Measurements from ENCODE around the gene BSN.

GRCh38 chr3:49719214-49719884 is 165.1 kb downstream of the BSN start, which contains the start of gene AMIGO3:
- peak; percentile 7 to 96 for TF ChIP-seq POLR2A (IDR thresholded peaks at IDR 0.05)
- TF ChIP-seq, protein P1, sequence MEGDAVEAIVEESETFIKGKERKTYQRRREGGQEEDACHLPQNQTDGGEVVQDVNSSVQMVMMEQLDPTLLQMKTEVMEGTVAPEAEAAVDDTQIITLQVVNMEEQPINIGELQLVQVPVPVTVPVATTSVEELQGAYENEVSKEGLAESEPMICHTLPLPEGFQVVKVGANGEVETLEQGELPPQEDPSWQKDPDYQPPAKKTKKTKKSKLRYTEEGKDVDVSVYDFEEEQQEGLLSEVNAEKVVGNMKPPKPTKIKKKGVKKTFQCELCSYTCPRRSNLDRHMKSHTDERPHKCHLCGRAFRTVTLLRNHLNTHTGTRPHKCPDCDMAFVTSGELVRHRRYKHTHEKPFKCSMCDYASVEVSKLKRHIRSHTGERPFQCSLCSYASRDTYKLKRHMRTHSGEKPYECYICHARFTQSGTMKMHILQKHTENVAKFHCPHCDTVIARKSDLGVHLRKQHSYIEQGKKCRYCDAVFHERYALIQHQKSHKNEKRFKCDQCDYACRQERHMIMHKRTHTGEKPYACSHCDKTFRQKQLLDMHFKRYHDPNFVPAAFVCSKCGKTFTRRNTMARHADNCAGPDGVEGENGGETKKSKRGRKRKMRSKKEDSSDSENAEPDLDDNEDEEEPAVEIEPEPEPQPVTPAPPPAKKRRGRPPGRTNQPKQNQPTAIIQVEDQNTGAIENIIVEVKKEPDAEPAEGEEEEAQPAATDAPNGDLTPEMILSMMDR (IDR thresholded peaks at IDR 0.05) = peak; percentile 8 to 69 (median 54)

All from heart left ventricle (tissue), 13 donors.